GM18520 (cell line): Measurements from ENCODE around the gene HACE1.
"Not testable (repeated sequence)": the region's sequence is repeated elsewhere in the genome, so short reads cannot be mapped to it uniquely, and the experiment has no call there.

Source experiments
- ATAC-seq: cut with Tn5 transposase; IDR thresholded peaks from one replicate; pipeline ENCODE4 v1.9.1; 2021; ENCODE audit not compliant: unreplicated experiment

The HACE1 gene

GRCh38 chr6:104739124-104739523 is 120.6 kb downstream of the HACE1 start:
- not testable (repeated sequence) for ATAC-seq

GRCh38 chr6:104737567-104737966 is 122.2 kb downstream of the HACE1 start:
- not testable (repeated sequence) for ATAC-seq

- ATAC-seq: no peak
These were observed 123.2 kb downstream of the HACE1 start for GRCh38 chr6:104736545-104736944.

GRCh38 chr6:104730450-104730849 is 129.3 kb downstream of the HACE1 start:
- no peak for ATAC-seq

- no peak for ATAC-seq
These were observed 130.3 kb downstream of the HACE1 start for GRCh38 chr6:104729433-104729832.

- ATAC-seq: no peak
These were observed 131.3 kb downstream of the HACE1 start for GRCh38 chr6:104728448-104728847.

GRCh38 chr6:104718672-104719071 is 141.0 kb downstream of the HACE1 start:
- ATAC-seq: no peak

GRCh38 chr6:104716858-104717257 is 142.9 kb downstream of the HACE1 start:
- ATAC-seq: no peak

GRCh38 chr6:104714796-104715195 is 144.9 kb downstream of the HACE1 start:
- ATAC-seq: no peak

GRCh38 chr6:104713982-104714381 is 145.7 kb downstream of the HACE1 start:
- ATAC-seq: no peak

GRCh38 chr6:104711371-104711770 is 148.3 kb downstream of the HACE1 start:
- no peak for ATAC-seq

- no peak for ATAC-seq
These were observed 149.0 kb downstream of the HACE1 start for GRCh38 chr6:104710543-104711335.

- no peak for ATAC-seq
These were observed 153.7 kb downstream of the HACE1 start for GRCh38 chr6:104705916-104706442.

GRCh38 chr6:104705095-104705707 is 154.5 kb downstream of the HACE1 start:
- no peak for ATAC-seq

- ATAC-seq: no peak
These were observed 155.5 kb downstream of the HACE1 start for GRCh38 chr6:104704191-104704590.

- ATAC-seq: no peak
These were observed 157.4 kb downstream of the HACE1 start for GRCh38 chr6:104702126-104702841.

- no peak for ATAC-seq
These were observed 159.1 kb downstream of the HACE1 start for GRCh38 chr6:104700371-104701185.

GRCh38 chr6:104699593-104700329 is 160.0 kb downstream of the HACE1 start:
- no peak for ATAC-seq

GRCh38 chr6:104698979-104699378 is 160.7 kb downstream of the HACE1 start:
- ATAC-seq: no peak

GRCh38 chr6:104692008-104692407 is 167.7 kb downstream of the HACE1 start:
- ATAC-seq: no peak
